GM19193 (cell line): ENCODE data around the gene TMEM131L.

Experiments
- POLR2A ChIP-seq: IDR thresholded peaks from 4 replicates; pipeline ENCODE4 v1.6.1; 2011; ENCODE audit not compliant: insufficient read depth, insufficient read length; ENCODE audit errors: extremely low read depth

TMEM131L gene

GRCh38 chr4:153669838-153670237 lies 203.7 kb downstream of the TMEM131L start:
- no peak for TF ChIP-seq POLR2A

GRCh38 chr4:153676486-153676885 lies 210.3 kb downstream of the TMEM131L start:
- TF ChIP-seq POLR2A, result no peak

GRCh38 chr4:153676984-153677383 lies 210.8 kb downstream of the TMEM131L start:
- no peak for TF ChIP-seq POLR2A

- TF ChIP-seq POLR2A, result no peak
Measured at GRCh38 chr4:153679486-153679885, 213.3 kb downstream of the TMEM131L start.

GRCh38 chr4:153683763-153684181 lies 217.6 kb downstream of the TMEM131L start:
- no peak for TF ChIP-seq POLR2A

GRCh38 chr4:153684182-153684970 lies 218.2 kb downstream of the TMEM131L start, which contains the start of gene TLR2:
TLR2 (plus strand) TSS chr4:153684280; CDS start chr4:153702908, 18,628 bp downstream.
- TF ChIP-seq POLR2A, result no peak

GRCh38 chr4:153684971-153685371 lies 218.8 kb downstream of the TMEM131L start:
- TF ChIP-seq POLR2A, result no peak
